Liver (tissue), 9 donors: ENCODE data around the gene MMP25. TPM values are rescaled to one million over a fixed set of nuclear protein-coding genes. Genes with fewer than 3 reads are reported as not detected.

Experiments
- DNase-seq: peaks from one replicate; pipeline ENCODE4 v3.0.0-alpha.2; 2017; ENCODE audit warnings: low spot score
- H3K27ac ChIP-seq, 2 donors: one replicate each; pipeline ENCODE4 v1.7.0; 2013; ENCODE audit warnings: inconsistent platforms in 2 of 2, low read length in 2 of 2, control low read depth in 1 of 2, low read depth in 1 of 2, mild to moderate bottlenecking in 1 of 2
- H3K27me3 ChIP-seq, 4 donors: one replicate each; pipeline versions ENCODE4 v1.6.1 to v1.7.0; 2013; ENCODE audit warnings: low read length in 3 of 4, inconsistent platforms in 1 of 4, mild to moderate bottlenecking in 1 of 4, moderate library complexity in 1 of 4; ENCODE audit not compliant: control insufficient read depth in 4 of 4, insufficient read depth in 4 of 4
- H3K36me3 ChIP-seq, 4 donors: one replicate each; pipeline versions ENCODE4 v1.6.1 to v1.7.0; 2013; ENCODE audit warnings: low read length in 3 of 4, mild to moderate bottlenecking in 3 of 4, low read depth in 1 of 4, moderate library complexity in 1 of 4; ENCODE audit not compliant: control insufficient read depth in 4 of 4, insufficient read depth in 3 of 4
- H3K4me1 ChIP-seq, 4 donors: one replicate each; pipeline versions ENCODE4 v1.6.1 to v1.7.0; 2013; ENCODE audit warnings: low read length in 3 of 4, mild to moderate bottlenecking in 3 of 4, moderate library complexity in 1 of 4; ENCODE audit not compliant: control insufficient read depth in 4 of 4, insufficient read depth in 4 of 4
- H3K4me3 ChIP-seq, 3 donors: one replicate each; pipeline versions ENCODE4 v1.6.1 to v1.7.0; 2013; ENCODE audit warnings: low read length in 3 of 3, control low read depth in 1 of 3, low read depth in 1 of 3, mild to moderate bottlenecking in 1 of 3
- H3K9ac ChIP-seq, 2 donors: one replicate each; pipeline ENCODE4 v1.7.0; 2013; ENCODE audit warnings: low read length in 2 of 2, mild to moderate bottlenecking in 2 of 2, moderate library complexity in 2 of 2, control low read depth in 1 of 2, low read depth in 1 of 2
- H3K9me3 ChIP-seq, 4 donors: one replicate each; pipeline versions ENCODE4 v1.6.1 to v1.7.0; 2013; ENCODE audit warnings: low read length in 3 of 4; ENCODE audit not compliant: control insufficient read depth in 4 of 4
- EGR1 ChIP-seq, 2 donors: IDR thresholded peaks; 2 replicates each; pipeline ENCODE4 v1.6.1; 2016 to 2018; ENCODE audit warnings: antibody characterized with exemption in 2 of 2, low read depth in 2 of 2
- FOXA1 ChIP-seq: IDR thresholded peaks from 2 replicates; pipeline ENCODE4 v1.6.1; 2016; ENCODE audit warnings: antibody characterized with exemption
- FOXA2 ChIP-seq: IDR thresholded peaks from 2 replicates; pipeline ENCODE4 v1.6.1; 2016; ENCODE audit warnings: antibody characterized with exemption
- GABPA ChIP-seq, 2 donors: IDR thresholded peaks in 1 of 2; conservative IDR thresholded peaks in 1 of 2; 2 replicates each; pipeline ENCODE4 v1.6.1; 2016; ENCODE audit warnings: antibody characterized with exemption in 2 of 2, mild to moderate bottlenecking in 1 of 2, moderate library complexity in 1 of 2
- HNF4A ChIP-seq, 2 donors: conservative IDR thresholded peaks; 2 replicates each; pipeline ENCODE4 v1.6.1; 2016; ENCODE audit warnings: antibody characterized with exemption in 2 of 2, mild to moderate bottlenecking in 2 of 2
- HNF4G ChIP-seq: IDR thresholded peaks from 2 replicates; pipeline ENCODE4 v1.6.1; 2016; ENCODE audit warnings: antibody characterized with exemption
- JUND ChIP-seq, 2 donors: IDR thresholded peaks; 2 replicates each; pipeline ENCODE4 v1.6.1; 2016; ENCODE audit warnings: antibody characterized with exemption in 2 of 2
- NR2F2 ChIP-seq: IDR thresholded peaks from 2 replicates; pipeline ENCODE4 v1.6.1; 2016; ENCODE audit warnings: antibody characterized with exemption
- RAD21 ChIP-seq, 2 donors: IDR thresholded peaks; 2 replicates each; pipeline ENCODE4 v1.6.1; 2016; ENCODE audit warnings: antibody characterized with exemption in 2 of 2, mild to moderate bottlenecking in 2 of 2
- RXRA ChIP-seq, 2 donors: IDR thresholded peaks; 2 replicates each; pipeline ENCODE4 v1.6.1; 2017 to 2018; ENCODE audit warnings: antibody characterized with exemption in 2 of 2, mild to moderate bottlenecking in 1 of 2
- SP1 ChIP-seq: IDR thresholded peaks from 2 replicates; pipeline ENCODE4 v1.6.1; 2018; ENCODE audit warnings: antibody characterized with exemption, mild to moderate bottlenecking
- TAF1 ChIP-seq: conservative IDR thresholded peaks from 2 replicates; pipeline ENCODE4 v1.6.1; 2016; ENCODE audit warnings: antibody characterized with exemption, mild to moderate bottlenecking
- YY1 ChIP-seq: IDR thresholded peaks from 2 replicates; pipeline ENCODE4 v1.6.1; 2016; ENCODE audit warnings: antibody characterized with exemption, mild to moderate bottlenecking
- WGBS: extraction: QIAGEN DNeasy Blood & Tissue Kit; methylation state at CpG from one replicate; pipeline ENCODE4 v1.1.7; 2013; 5-methylcytosine and 5-hydroxymethylcytosine counted together
- polyA plus RNA-seq, 2 donors: library from polyadenylated mRNA; stranded (reverse) in 1 of 2; unstranded in 1 of 2; fragments of 200-250 nt in 1 of 2; fragments of >200 nt in 1 of 2; fragmentation: Nextera tagmentation in 1 of 2; extraction: Ambion mirVana in 1 of 2; gene quantifications; one replicate each; pipeline versions ENCODE4 v1.2.1 to v1.2.3, GENCODE V29; 2013 to 2015
- total RNA-seq, 2 donors: library from RNA; depleted of rRNA; stranded (reverse); fragments of >200 nt; gene quantifications; one replicate each; pipeline ENCODE4 v1.2.3, GENCODE V29; 2014
- TF ChIP-seq, protein P1 (sequence below): IDR thresholded peaks from 2 replicates; pipeline ENCODE4 v1.6.1; 2016; ENCODE audit warnings: antibody characterized with exemption, mild to moderate bottlenecking
- TF ChIP-seq, protein P2 (sequence below): IDR thresholded peaks from 2 replicates; pipeline ENCODE4 v1.6.1; 2016; ENCODE audit warnings: antibody characterized with exemption
- TF ChIP-seq, protein P3 (sequence below): fragments of 150-350 bp; IDR thresholded peaks from 2 replicates; pipeline ENCODE4 v1.5.1; 2017; ENCODE audit warnings: improper control_type of control experiment, low read depth, low read length; ENCODE audit not compliant: missing input control
- TF ChIP-seq, protein P4 (sequence below): IDR thresholded peaks from 2 replicates; pipeline ENCODE4 v1.6.1; 2016; ENCODE audit warnings: antibody characterized with exemption
- TF ChIP-seq, protein P5 (sequence below): IDR thresholded peaks from 2 replicates; pipeline ENCODE4 v1.6.1; 2016; ENCODE audit warnings: antibody characterized with exemption
- donor health status: healthy.
- donor health status: healthy.
- donor health status: healthy.
- donor health status: healthy.
- donor health status: healthy.

The MMP25 gene, protein sequence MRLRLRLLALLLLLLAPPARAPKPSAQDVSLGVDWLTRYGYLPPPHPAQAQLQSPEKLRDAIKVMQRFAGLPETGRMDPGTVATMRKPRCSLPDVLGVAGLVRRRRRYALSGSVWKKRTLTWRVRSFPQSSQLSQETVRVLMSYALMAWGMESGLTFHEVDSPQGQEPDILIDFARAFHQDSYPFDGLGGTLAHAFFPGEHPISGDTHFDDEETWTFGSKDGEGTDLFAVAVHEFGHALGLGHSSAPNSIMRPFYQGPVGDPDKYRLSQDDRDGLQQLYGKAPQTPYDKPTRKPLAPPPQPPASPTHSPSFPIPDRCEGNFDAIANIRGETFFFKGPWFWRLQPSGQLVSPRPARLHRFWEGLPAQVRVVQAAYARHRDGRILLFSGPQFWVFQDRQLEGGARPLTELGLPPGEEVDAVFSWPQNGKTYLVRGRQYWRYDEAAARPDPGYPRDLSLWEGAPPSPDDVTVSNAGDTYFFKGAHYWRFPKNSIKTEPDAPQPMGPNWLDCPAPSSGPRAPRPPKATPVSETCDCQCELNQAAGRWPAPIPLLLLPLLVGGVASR
- total RNA-seq (1 to 10 TPM in 1 of 2 donors, under 1 TPM in 1; 0.47 to 2.7 TPM), polyA plus RNA-seq (1 to 10 TPM in 1 of 2 donors, under 1 TPM in 1; 0.57 to 1.3 TPM)

DNA sequence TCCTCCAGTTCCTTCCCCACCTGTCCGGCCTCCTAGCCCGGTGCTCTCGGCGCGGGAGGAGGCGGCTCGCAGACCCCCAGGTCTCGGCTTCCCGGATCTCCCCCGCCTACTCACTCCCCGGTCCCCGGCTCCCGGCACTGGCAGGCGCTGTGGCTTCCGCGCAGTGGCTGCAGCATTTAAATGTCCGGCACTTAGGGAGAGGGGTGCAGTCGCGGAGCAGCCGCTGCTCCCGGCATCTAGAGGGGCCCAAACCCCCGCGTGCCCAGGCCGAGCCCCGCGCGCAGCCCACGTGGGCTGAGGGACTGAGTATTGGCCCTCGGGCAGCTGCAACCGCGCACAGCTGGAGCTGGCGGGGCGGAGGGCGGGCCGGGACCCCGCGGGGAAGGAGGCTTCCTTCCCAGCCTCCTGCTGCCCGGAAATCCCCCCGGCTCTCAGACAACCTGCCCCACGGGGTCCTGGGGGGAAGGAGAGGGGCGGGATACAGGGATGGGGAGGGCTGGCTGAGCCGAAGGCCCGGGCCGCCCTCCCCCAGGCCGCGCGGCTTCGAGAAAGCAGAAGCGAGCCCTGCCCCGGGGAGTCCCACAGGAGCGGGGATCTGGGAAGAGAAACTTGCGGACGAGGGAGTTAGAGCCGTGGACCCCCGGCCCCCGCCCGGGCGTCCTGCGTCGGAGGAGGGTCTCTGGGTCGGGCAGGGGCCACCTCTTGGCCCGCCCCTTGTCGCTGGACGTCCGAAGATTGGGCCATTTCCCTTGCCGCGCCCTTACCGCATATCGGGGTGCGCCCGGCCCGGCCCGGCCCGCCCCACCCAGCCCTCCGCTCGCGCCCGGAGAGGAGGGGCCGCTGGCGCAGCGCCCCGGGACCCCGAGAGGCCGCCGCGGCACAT lies at the start of gene MMP25:
TSS of gene MMP25 (plus strand) at position 804 of the 883 bp plus-strand sequence. CDS start 357 bp downstream, outside the sequence.
- H3K36me3 ChIP-seq, result no peaks in the 10 kb centered on the region
- H3K4me1 ChIP-seq, result peaks cover 0 to 14% (median 5%) of the 10 kb centered on the region in 4 donors
- WGBS, result 3% methylated on average over 86 of the region's 86 CpGs
- H3K27me3 ChIP-seq, result peaks cover 0 to 6% (median 3%) of the 10 kb centered on the region in 4 donors
- TF ChIP-seq HNF4G (no peak), YY1 (no peak), JUND (IDR thresholded peaks at IDR 0.05) (no peak), NR2F2 (no peak), GABPA (IDR thresholded peaks at IDR 0.05 in 1 of 2, conservative IDR thresholded peaks at IDR 0.05 in 1 of 2) (no peak), RAD21 (IDR thresholded peaks at IDR 0.05) (no peak), TAF1 (no peak), FOXA1 (no peak), RXRA (IDR thresholded peaks at IDR 0.05) (no peak), EGR1 (IDR thresholded peaks at IDR 0.05; ENCODE audit: low read depth in 2 of 2) (no peak), SP1 (no peak), HNF4A (conservative IDR thresholded peaks at IDR 0.05) (no peak), FOXA2 (no peak)
- TF ChIP-seq, protein P1, sequence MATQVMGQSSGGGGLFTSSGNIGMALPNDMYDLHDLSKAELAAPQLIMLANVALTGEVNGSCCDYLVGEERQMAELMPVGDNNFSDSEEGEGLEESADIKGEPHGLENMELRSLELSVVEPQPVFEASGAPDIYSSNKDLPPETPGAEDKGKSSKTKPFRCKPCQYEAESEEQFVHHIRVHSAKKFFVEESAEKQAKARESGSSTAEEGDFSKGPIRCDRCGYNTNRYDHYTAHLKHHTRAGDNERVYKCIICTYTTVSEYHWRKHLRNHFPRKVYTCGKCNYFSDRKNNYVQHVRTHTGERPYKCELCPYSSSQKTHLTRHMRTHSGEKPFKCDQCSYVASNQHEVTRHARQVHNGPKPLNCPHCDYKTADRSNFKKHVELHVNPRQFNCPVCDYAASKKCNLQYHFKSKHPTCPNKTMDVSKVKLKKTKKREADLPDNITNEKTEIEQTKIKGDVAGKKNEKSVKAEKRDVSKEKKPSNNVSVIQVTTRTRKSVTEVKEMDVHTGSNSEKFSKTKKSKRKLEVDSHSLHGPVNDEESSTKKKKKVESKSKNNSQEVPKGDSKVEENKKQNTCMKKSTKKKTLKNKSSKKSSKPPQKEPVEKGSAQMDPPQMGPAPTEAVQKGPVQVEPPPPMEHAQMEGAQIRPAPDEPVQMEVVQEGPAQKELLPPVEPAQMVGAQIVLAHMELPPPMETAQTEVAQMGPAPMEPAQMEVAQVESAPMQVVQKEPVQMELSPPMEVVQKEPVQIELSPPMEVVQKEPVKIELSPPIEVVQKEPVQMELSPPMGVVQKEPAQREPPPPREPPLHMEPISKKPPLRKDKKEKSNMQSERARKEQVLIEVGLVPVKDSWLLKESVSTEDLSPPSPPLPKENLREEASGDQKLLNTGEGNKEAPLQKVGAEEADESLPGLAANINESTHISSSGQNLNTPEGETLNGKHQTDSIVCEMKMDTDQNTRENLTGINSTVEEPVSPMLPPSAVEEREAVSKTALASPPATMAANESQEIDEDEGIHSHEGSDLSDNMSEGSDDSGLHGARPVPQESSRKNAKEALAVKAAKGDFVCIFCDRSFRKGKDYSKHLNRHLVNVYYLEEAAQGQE, result no peak
- TF ChIP-seq, protein P2, sequence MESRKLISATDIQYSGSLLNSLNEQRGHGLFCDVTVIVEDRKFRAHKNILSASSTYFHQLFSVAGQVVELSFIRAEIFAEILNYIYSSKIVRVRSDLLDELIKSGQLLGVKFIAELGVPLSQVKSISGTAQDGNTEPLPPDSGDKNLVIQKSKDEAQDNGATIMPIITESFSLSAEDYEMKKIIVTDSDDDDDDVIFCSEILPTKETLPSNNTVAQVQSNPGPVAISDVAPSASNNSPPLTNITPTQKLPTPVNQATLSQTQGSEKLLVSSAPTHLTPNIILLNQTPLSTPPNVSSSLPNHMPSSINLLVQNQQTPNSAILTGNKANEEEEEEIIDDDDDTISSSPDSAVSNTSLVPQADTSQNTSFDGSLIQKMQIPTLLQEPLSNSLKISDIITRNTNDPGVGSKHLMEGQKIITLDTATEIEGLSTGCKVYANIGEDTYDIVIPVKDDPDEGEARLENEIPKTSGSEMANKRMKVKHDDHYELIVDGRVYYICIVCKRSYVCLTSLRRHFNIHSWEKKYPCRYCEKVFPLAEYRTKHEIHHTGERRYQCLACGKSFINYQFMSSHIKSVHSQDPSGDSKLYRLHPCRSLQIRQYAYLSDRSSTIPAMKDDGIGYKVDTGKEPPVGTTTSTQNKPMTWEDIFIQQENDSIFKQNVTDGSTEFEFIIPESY, result no peak
- TF ChIP-seq, protein P3, sequence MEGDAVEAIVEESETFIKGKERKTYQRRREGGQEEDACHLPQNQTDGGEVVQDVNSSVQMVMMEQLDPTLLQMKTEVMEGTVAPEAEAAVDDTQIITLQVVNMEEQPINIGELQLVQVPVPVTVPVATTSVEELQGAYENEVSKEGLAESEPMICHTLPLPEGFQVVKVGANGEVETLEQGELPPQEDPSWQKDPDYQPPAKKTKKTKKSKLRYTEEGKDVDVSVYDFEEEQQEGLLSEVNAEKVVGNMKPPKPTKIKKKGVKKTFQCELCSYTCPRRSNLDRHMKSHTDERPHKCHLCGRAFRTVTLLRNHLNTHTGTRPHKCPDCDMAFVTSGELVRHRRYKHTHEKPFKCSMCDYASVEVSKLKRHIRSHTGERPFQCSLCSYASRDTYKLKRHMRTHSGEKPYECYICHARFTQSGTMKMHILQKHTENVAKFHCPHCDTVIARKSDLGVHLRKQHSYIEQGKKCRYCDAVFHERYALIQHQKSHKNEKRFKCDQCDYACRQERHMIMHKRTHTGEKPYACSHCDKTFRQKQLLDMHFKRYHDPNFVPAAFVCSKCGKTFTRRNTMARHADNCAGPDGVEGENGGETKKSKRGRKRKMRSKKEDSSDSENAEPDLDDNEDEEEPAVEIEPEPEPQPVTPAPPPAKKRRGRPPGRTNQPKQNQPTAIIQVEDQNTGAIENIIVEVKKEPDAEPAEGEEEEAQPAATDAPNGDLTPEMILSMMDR, result no peak
- TF ChIP-seq, protein P4, sequence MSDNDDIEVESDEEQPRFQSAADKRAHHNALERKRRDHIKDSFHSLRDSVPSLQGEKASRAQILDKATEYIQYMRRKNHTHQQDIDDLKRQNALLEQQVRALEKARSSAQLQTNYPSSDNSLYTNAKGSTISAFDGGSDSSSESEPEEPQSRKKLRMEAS, result no peak
- TF ChIP-seq, protein P5, sequence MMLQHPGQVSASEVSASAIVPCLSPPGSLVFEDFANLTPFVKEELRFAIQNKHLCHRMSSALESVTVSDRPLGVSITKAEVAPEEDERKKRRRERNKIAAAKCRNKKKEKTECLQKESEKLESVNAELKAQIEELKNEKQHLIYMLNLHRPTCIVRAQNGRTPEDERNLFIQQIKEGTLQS, result no peak
- peak within 1 kb of the TSS in 1 of 3 donors; percentile 41 for H3K4me3 ChIP-seq
- no peak within 1 kb of the TSS for H3K9ac ChIP-seq
- H3K27ac ChIP-seq, result no peak within 1 kb of the TSS
- H3K9me3 ChIP-seq, result no peaks in the 10 kb centered on the region
- no peak for DNase-seq
